ENCODE measurements around the gene CCDC57. TPM values are rescaled to one million over a fixed set of nuclear protein-coding genes. Genes with fewer than 3 reads are reported as not detected.

CCDC57 gene
- total RNA-seq, 1 donor from 2014 or later = 23.2 TPM

DNA sequence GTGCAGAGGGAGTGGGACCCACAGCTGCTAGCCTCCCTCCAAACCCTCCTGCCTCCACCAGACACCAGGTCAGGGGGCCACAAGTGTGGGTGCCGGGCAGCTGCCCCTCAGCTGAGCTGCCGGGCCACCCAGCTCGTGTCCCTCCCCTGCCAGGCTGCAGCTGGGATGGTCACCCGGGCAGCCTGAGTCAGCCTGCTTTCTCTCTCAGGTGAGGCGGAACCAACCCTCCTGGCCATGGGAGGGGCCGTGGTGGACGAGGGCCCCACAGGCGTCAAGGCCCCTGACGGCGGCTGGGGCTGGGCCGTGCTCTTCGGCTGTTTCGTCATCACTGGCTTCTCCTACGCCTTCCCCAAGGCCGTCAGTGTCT, 23.1 kb upstream of the CCDC57 start:
- peak; percentile 37 for ATAC-seq

DNA sequence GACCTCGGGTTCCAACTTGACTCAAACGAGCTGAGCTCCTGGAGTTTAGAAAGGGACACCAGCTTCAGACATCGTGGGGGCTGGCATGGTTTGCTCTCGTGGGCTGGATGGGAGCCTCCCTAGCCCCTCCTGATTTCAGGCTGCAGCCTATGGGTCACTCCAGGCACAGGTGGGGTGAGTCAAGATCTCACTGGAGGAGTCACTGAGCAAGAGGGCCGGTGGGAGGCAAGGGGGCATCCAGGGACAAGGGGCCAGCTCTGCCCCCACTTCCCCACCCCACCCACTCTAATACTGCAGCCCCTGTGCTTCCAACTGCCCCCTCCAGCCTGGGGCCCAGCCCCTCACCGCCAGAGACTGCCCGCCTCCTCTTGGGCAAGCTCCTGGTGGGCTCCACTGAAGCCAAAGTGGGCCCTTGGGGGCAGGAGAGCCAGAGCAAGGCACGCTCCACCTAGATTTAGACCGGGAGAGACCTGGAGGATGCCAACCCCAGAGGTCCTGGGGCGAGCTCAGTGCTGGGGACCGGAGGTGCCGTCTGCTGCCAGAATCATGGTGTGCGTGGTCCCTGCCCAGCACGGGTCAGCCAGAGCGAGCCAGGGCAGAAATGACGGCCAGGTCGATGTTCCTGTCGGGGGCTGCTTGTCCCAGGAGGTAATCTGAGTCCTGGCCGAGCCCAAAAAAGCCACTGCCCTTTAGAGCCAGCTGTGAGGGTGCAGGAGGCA, 22.6 kb upstream of the CCDC57 start:
- no peak for ATAC-seq

GRCh38 chr17:82234211-82235055, 21.8 kb upstream of the CCDC57 start:
- ATAC-seq = peak; percentile 7

DNA sequence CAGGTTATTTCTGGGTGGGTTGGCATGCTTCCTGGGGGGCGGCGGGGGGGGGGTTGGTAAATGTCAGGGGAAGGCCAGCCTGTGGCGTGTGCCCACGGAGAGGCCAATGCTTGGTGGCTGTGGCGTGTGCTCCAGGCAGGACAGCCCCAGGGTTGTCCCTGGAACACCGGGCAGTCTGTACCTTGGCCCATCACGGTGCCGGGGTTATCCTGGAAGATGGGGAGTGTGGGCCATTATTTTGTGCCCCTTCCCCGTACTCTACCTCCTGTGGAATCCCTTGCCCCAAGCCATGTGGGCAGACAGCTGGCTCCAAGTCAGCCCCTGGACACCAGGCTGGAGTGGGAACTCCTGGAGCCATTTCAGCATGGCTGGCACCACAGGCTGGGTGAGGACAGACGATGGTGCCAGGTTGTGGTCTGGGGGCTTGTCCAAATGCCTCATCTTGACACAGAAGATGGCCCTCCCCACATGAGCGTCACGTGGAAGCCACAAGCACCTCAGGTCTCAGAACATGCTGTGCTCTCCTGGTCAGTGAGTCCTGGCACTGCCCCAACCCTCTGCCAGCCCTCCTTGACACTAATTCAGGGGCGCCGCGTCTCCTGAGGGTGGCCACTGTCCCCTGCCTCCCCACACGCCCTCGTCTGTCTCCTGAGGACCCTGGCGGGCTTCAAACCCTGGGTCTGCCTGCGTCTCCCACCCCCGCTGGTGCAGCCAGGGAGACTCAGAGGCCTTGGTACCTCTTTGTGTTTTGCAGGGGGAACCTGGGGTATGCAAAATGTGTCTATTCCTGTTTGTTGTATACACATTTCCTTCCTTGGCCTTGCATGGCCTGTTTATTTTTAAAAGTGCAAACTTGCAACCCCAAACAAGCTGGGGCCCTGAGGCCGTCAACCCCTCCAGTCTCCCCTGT, 20.5 kb upstream of the CCDC57 start:
- ATAC-seq = no peak

- ATAC-seq = no peak
Measured at GRCh38 chr17:82232322-82232820, 19.7 kb upstream of the CCDC57 start.

GRCh38 chr17:82231562-82232321, 19.1 kb upstream of the CCDC57 start:
- peak; percentile 10 for ATAC-seq

DNA sequence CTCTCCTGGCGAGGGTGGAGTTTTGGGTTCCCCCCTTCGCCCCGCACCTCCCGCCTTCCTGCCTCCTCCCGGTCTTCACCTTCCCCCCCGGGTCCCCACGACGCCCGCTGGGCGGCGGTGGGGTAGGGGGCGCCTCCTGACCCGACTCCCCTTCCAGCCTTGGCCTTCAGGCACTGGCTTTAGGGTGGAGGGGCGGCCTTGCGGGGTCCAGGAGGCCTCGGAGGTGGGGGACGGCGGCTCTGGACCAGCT, 18.6 kb upstream of the CCDC57 start:
- ATAC-seq = no peak

DNA sequence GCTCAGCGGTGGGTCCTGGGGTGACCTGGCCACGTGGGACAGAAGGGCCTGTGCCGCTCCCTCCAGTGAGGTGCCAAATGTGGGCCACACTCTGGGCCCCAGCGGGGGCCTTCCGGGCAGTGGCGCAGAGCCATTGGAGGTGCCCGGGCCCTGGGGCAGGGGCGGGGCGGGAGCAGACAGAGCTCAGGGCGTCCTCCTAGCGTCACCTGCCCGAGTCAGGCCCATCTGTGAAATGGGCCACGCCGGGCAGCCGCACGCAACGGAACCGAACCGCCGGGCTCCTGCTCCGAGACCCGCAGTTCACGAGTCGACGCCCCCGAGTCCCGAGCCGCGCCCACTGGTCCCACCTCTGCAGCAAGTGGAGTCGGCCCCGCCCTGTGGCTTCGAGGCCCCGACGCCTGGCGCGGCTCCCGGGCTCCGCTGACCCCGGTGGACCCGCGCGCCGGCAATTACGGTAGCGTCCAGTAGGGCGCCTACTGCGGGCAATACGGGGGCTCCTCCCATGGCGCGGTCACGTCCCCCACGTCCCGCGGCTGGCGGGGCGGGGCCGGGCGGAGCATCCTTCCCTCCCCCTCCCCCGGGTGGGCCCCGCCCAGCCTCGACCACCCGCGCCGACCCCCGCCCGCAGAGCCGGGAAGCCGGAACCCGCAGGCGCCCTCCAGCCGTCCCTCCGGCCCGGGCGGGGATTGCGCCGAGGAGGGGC, 18.1 kb upstream of the CCDC57 start:
- peak; percentile 34 for ATAC-seq

- no peak for ATAC-seq
Measured at GRCh38 chr17:82229698-82230608, 17.3 kb upstream of the CCDC57 start.

DNA sequence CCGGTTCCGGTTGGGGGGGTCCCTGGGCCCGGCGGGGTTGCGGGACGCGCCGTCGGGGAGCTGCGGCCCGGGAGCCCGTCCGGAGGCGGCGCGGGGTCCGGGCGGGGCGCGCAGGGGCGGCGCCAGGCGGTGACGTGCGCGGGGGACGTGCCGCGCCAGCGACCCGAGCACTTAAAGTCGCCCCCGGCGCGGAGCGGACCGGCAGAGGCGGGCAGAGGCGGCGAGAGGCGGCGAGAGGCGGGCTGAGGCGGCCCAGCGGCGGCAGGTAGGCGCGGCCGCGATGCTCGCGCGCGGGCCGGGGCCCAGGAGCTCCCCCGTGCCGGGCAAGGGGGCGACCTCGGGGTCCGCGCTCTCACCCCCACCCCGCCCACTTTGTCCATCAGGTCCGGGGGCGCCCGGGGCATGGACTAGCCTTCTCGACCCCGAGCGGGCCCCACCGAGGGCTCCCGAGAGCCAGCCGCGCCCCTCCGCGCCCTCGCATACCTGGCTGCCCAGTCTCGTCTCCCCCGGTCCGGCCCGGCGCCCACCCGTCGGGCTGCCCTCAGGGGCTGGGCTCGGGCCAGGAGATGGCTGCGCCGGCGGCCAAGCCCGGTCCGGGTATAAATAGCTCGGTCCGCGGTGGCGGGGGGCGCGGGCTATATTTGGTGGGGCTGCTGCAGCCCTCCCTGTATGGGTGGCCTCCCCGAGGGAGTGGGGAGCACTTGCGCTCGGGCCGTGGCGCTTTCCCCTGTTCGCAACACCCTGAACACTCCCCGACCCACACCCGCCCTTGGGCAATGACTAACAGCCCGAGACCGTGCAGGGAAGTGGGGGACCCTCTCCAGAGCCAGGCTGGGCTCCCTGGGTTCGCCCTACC, 16.4 kb upstream of the CCDC57 start, which contains the start of gene SLC16A3:
SLC16A3 (plus strand) TSS at position 201 of the 856 bp plus-strand sequence. CDS start 6,967 bp downstream, outside the sequence.
- ATAC-seq = peak; percentile 32

DNA sequence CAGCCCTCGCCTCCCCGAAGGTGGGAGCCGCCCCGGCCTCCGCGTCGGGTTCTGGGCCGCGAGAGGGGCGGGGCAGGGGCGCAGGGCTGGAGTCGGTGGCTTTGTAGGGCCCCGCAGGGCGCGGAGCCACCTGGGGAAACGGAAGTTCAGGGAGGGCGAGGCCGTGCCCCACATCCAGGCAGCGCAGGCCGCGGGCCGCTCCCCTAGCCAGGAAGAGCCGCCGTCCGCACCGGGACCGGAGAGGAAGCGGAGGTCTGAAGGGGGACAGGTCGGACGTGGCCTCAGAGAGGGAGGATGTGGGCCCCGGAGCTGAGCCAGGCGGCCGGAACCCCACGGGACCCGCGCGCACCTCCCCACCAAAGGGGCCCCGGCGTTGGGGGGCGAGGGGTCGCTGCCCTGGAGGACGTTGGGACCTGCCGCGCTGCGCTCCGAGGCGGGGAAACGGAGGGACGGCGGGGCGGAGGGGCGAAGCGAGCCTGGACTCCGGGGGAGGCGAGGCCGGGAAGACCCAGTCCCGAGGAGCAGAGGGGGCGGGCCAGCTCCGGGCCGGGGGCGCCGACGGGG, 15.7 kb upstream of the CCDC57 start:
- ATAC-seq = peak; percentile 24

- ATAC-seq = no peak
Measured at GRCh38 chr17:82227629-82228277, 15.1 kb upstream of the CCDC57 start.

- no peak for ATAC-seq
Measured at GRCh38 chr17:82226809-82227628, 14.4 kb upstream of the CCDC57 start.

GRCh38 chr17:82226146-82226808, 13.6 kb upstream of the CCDC57 start:
- no peak for ATAC-seq

- ATAC-seq = no peak
Measured at GRCh38 chr17:82225368-82226029, 12.9 kb upstream of the CCDC57 start.

- no peak for ATAC-seq
Measured at GRCh38 chr17:82224666-82225065, 12.0 kb upstream of the CCDC57 start.
